Fibroblast of mammary gland (primary cell): ENCODE results near the gene GPR87.

ENCODE experiments used
- DNase-seq: peaks from one replicate; pipeline ENCODE4 v3.0.0-alpha.2; 2010; ENCODE audit warnings: low read depth
- H3K4me3 ChIP-seq: 2 replicates; pipeline ENCODE4 v1.5.1; 2011; ENCODE audit warnings: low read depth, mild to moderate bottlenecking, low read length, moderate library complexity; ENCODE audit not compliant: control insufficient read depth
- TF ChIP-seq, protein P1 (sequence below): conservative IDR thresholded peaks from 2 replicates; pipeline ENCODE4 v1.5.1; 2011; ENCODE audit warnings: low read depth, low read length, inconsistent platforms; ENCODE audit not compliant: control insufficient read depth, insufficient read depth

GPR87 gene

DNA sequence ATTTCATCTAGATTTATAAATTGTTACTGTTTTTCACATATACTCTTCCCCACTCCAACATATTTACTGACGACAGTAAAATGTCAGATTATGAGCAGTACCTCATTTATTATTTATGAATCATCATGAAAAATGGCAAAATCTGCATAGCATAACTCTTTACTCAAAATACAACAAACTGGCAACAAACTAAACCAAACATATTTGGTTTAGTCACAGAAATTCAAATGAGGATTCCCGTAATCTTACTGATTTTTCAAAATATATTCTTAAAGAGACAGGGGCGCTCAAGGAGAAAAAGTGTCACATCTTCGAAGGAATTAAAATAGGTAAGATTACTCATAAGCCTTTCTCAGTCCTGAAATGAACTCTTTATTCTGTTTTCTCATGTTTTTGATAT is 3.0 kb upstream of the GPR87 start:
- H3K4me3 ChIP-seq: no peak overlapping the region
- TF ChIP-seq, protein P1, sequence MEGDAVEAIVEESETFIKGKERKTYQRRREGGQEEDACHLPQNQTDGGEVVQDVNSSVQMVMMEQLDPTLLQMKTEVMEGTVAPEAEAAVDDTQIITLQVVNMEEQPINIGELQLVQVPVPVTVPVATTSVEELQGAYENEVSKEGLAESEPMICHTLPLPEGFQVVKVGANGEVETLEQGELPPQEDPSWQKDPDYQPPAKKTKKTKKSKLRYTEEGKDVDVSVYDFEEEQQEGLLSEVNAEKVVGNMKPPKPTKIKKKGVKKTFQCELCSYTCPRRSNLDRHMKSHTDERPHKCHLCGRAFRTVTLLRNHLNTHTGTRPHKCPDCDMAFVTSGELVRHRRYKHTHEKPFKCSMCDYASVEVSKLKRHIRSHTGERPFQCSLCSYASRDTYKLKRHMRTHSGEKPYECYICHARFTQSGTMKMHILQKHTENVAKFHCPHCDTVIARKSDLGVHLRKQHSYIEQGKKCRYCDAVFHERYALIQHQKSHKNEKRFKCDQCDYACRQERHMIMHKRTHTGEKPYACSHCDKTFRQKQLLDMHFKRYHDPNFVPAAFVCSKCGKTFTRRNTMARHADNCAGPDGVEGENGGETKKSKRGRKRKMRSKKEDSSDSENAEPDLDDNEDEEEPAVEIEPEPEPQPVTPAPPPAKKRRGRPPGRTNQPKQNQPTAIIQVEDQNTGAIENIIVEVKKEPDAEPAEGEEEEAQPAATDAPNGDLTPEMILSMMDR: no peak
- DNase-seq: peak; percentile 61

DNA sequence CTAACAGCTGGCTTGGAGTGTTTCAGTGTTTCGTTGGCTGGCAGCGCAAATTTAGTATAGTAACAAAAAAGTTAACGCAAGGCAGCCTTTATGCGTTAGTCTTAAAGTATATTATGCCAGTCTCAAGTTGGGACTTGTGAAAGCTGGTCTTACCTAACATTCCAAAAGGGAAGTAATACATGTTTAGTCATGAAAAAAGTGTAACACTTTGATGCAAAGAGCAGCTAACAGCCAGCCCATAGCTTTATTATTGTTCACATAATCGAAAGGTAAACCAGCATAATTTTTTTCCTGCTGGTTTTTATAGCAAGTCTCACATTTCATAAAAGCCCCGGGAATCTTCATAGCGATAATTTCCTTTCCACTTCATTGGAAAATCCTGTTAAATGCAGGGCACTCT is 2.4 kb upstream of the GPR87 start:
- DNase-seq: peak; percentile 10
- TF ChIP-seq, protein P1: no peak
- H3K4me3 ChIP-seq: no peak overlapping the region

DNA sequence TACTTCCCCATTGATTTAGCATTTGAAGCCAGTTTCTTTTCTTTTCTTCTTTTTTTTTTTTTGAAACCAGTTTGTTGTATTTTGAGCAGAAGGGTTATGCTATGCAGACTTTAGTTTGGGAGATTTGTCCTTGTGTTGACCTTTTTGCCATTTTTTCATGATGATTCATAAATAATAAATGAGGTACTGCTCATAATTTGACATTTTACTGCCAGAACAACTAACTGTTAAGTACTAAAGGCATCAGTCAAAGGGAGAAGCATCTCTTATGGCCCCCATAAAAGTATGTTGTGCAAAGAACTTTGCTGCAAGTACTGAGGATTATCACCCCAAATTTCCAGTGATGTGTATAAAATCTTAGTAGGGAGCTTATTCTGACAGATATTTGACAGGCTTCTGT is 1.7 kb upstream of the GPR87 start:
- H3K4me3 ChIP-seq: no peak overlapping the region
- TF ChIP-seq, protein P1: no peak
- peak; percentile 48 for DNase-seq

DNA sequence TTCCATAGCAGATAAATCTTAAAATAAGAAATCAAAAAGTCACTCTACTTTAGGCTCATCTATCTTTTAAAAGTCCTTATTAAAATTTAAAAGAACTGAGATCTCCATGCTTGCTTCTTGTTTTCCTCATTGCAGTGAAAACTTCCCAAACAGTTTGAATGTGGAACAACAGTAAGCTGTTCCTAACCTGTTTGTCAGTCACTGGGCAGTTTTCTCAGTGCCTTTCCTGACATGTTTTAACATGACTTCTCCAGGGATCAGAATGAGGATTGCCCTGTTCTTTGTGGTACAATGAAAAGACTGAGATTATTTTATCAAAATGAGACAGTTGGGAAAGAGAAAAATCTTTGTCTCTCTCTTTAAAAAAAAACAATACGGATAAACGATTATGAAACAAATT is 774 bp downstream of the GPR87 start:
- TF ChIP-seq, protein P1: no peak
- DNase-seq: no peak
- no peak overlapping the region for H3K4me3 ChIP-seq

DNA sequence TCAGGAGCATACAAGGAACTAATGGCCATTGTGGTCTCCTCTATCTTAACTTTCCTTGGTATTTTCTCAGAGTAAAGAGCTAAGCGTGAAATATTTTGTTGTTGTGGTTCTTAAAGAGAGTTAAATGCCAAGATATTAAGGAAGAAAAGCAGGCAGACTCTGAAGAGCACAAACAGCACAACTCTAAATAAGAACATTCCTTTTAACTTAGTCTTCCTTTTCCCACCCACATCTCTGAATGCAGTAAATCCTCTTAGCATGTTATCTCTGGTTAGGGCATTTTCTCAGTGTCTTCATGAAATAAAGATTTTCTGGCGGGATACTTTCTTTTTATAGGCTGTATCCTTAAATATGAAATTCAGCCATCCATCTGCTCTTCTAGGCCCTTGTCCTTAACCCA is 1.5 kb downstream of the GPR87 start:
- H3K4me3 ChIP-seq: no peak overlapping the region
- DNase-seq: peak; percentile 66
- TF ChIP-seq, protein P1: no peak

DNA sequence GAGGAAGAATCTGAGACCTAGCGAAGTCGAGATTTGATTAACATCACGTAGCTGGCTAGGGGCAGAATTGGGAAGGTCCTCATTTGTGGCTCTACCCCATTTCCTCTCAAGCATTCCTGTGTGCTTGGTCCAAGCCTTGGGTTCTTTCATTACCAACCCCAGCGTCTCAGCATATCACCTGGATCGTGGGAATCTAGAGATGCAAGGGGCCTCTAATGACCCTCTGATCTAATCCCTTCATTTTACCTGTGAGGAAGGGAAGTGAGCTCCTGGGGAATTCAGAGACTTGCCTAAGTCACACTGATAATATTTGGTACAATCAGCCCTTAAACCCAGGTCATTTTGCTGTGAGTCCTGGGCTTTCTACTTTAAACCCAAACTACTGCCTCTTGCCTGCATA is 2.0 kb downstream of the GPR87 start:
- H3K4me3 ChIP-seq: no peak overlapping the region
- DNase-seq: no peak
- TF ChIP-seq, protein P1: no peak

DNA sequence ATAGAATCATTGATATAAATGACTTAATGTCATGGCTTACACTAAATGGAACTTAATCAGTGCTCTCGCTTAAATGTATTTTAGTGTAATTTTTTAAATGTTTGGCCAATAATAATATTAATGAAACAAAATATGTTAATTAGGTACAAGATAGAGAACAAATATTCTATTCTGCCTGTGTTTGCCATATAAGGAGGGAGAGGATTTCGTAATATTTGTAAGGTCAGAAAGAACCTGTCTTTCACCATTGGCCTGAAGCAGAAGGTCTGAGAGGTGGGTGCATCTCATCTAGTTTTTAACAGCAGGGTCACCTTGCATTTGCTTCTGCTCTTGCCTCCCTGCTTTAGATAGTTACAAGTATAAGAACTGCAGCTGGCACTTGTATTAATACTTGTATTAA is 2.5 kb downstream of the GPR87 start:
- TF ChIP-seq, protein P1: no peak
- no peak for DNase-seq
- no peak overlapping the region for H3K4me3 ChIP-seq
